GM20000 (cell line): Measurements from ENCODE around the gene FBN2.

Source experiments
- DNase-seq: peaks from one replicate; pipeline ENCODE4 v3.0.0; 2012; ENCODE audit warnings: low spot score
- CTCF ChIP-seq: IDR thresholded peaks from 2 replicates; pipeline ENCODE4 v1.5.1; 2012; ENCODE audit warnings: mild to moderate bottlenecking, control low read depth; ENCODE audit errors: extremely low read depth, missing control alignments

The FBN2 gene

GRCh38 chr5:128259607-128260021 lies 278.4 kb downstream of the FBN2 start:
- no peak for DNase-seq
- TF ChIP-seq CTCF = no peak

DNA sequence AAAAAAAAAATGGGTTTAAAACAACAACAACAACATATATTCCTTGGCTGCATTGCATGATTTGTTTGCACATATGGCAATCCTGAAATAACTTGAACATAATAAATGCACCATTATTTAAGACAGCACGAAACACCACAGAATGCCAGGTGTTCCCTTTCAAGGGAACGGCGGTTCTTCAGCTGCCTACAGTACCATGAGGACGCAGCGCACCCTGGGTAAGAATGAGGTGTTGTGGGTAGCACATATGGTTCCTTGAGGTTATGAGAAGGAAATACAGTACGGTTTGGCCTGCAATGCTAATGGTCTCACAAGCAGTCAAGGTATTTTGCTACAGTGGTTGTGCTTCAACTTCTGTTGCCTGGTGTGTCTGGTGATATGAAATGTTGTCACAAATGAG lies 279.7 kb downstream of the FBN2 start:
- TF ChIP-seq CTCF = no peak
- DNase-seq = no peak

DNA sequence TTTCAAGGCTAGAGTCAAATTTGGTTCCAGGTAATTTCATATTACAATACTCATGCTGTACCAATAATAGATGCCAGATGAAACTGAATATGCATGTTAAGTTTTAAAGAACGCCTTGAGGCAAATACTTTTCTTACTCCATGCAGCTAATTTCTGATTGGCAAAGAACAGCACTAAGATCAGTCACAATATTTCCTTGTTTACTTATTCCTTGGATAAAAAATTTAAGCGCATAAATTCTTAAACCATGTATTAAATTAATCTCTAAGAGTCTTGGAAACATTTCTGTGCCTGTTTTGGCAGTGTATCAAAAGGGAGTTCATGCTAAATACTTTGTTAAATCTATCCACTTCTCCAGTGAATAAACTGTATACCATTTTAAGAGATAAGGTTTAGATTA lies 281.0 kb downstream of the FBN2 start:
- DNase-seq = no peak
- TF ChIP-seq CTCF = no peak

DNA sequence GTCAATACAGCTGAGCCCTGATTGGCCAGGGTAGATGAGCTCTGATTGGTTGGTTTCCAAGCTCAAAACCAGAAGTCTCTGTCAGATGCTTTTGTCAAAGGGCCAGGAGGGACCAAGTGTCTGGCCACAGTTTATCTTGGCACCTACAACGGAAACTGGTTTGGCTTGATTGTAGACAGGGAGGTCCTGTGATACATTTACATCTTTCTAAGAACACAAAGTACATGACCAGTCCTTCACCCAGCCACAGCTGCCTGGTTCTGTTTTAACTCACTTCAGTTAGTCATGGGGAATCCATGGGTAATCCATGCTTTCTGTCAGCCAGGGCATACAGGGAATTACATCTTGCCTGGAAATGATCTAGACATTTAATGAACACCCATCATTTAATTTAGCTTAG lies 283.3 kb downstream of the FBN2 start:
- no peak for TF ChIP-seq CTCF
- no peak for DNase-seq

- DNase-seq = no peak
- TF ChIP-seq CTCF = no peak
Observed at GRCh38 chr5:128253880-128254279, 284.2 kb downstream of the FBN2 start.

GRCh38 chr5:128253161-128253560 lies 284.9 kb downstream of the FBN2 start:
- DNase-seq = no peak
- no peak for TF ChIP-seq CTCF

DNA sequence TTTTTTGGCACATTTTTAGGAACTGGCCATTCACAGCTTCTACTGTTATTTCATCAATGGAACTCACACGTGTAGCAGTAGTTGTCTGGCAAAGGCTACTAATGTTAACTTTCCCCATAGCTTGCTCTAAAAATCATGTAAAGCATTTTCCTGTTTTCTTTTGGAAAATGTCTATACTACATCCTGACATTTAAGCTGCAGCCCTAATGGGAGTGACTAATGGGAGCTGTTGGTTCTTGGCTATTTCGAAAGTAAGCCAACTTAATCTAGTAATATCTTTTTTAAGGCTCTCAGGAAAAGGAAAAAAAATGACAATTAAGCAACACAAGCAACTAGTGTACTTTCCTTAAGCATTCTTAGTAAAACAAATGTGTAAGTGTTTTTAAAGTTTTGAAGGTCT lies 285.3 kb downstream of the FBN2 start:
- no peak for DNase-seq
- no peak for TF ChIP-seq CTCF

DNA sequence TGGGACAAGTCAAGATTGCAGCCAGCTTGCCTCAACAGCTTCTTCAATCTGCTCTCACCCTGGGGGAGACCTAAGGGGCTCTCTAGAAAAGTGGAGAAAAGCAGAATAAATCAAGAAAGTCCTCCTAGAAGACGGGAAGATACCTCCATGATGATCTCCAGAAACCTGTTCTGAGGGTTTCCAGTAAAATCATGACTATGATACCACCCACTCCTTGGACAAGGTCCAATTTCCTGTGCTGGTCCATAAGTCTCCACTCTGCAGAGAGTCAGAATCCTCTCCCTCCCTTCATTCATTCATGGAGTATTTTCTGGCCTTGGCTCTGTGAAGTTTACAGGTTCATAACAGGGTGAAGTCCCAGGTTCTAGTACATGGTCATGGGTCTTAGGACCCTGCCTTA lies 285.8 kb downstream of the FBN2 start:
- DNase-seq = no peak
- TF ChIP-seq CTCF = no peak
